Endothelial cell (in vitro differentiated cells): ENCODE results near the gene PHF8. TPM values are rescaled to one million over a fixed set of nuclear protein-coding genes. Genes with fewer than 3 reads are reported as not detected.

Source experiments
- DNase-seq: peaks from one replicate; pipeline ENCODE4 v3.0.0; 2021; ENCODE audit warnings: low spot score
- H3K27ac Mint-ChIP-seq: one replicate; pipeline ENCODE4 v1.8.0; 2021; ENCODE audit warnings: mixed read lengths, inconsistent platforms; ENCODE audit not compliant: unreplicated experiment
- H3K27me3 Mint-ChIP-seq: one replicate; pipeline ENCODE4 v1.8.0; 2021; ENCODE audit warnings: mild to moderate bottlenecking, moderate library complexity, mixed read lengths, inconsistent platforms; ENCODE audit not compliant: unreplicated experiment
- H3K36me3 Mint-ChIP-seq: one replicate; pipeline ENCODE4 v1.8.0; 2021; ENCODE audit warnings: mild to moderate bottlenecking, low read depth, mixed read lengths, inconsistent platforms; ENCODE audit not compliant: unreplicated experiment
- H3K4me1 Mint-ChIP-seq: one replicate; pipeline ENCODE4 v1.8.0; 2021; ENCODE audit warnings: mild to moderate bottlenecking, mixed read lengths, inconsistent platforms; ENCODE audit not compliant: unreplicated experiment
- H3K4me3 Mint-ChIP-seq: one replicate; pipeline ENCODE4 v1.8.0; 2021; ENCODE audit warnings: mild to moderate bottlenecking, mixed read lengths, inconsistent platforms; ENCODE audit not compliant: unreplicated experiment
- H3K9me3 Mint-ChIP-seq: one replicate; pipeline ENCODE4 v1.8.0; 2021; ENCODE audit warnings: mixed read lengths, inconsistent platforms; ENCODE audit not compliant: unreplicated experiment
- total RNA-seq: library from RNA; stranded (reverse); fragmentation: NEBNext Ultra II Directional; extraction: Animal tissue kit (Norgen Biotek cat#: 25700); gene quantifications from one replicate; pipeline ENCODE4 v1.2.1, GENCODE V29; 2021; ENCODE audit not compliant: unreplicated experiment
- TF ChIP-seq, protein P1 (sequence below): fragments of 200-600 bp; sonication (generic); IDR thresholded peaks from one replicate; pipeline ENCODE4 v1.5.0; 2021; ENCODE audit warnings: antibody characterized with exemption; ENCODE audit not compliant: unreplicated experiment

Gene PHF8
- total RNA-seq, 1 donor from 2014 or later, result 29.3 TPM

DNA sequence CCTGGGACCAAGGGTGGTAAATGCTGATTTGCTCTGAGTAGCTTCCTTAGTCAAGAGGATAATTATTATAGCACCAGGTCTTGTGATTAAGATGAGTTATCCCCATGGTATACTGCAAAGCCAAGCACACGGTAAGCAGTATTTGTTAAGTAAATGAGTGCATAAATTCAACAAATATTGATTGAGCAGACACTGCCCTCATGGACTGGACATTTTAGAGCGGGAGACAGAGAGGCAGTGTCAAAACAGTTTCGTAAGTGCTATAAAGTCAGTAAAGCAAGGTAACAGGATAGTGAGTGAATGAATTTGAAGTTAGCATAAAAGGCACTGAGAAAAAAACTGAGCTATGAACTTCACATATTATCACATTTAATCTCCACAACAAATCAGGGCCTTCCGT is 13.9 kb downstream of the PHF8 start:
- TF ChIP-seq, protein P1, sequence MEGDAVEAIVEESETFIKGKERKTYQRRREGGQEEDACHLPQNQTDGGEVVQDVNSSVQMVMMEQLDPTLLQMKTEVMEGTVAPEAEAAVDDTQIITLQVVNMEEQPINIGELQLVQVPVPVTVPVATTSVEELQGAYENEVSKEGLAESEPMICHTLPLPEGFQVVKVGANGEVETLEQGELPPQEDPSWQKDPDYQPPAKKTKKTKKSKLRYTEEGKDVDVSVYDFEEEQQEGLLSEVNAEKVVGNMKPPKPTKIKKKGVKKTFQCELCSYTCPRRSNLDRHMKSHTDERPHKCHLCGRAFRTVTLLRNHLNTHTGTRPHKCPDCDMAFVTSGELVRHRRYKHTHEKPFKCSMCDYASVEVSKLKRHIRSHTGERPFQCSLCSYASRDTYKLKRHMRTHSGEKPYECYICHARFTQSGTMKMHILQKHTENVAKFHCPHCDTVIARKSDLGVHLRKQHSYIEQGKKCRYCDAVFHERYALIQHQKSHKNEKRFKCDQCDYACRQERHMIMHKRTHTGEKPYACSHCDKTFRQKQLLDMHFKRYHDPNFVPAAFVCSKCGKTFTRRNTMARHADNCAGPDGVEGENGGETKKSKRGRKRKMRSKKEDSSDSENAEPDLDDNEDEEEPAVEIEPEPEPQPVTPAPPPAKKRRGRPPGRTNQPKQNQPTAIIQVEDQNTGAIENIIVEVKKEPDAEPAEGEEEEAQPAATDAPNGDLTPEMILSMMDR, result no peak
- Mint-ChIP-seq H3K4me3 (no peak overlapping the region), H3K36me3 (peaks cover 33% of the 10 kb centered on the region)

DNA sequence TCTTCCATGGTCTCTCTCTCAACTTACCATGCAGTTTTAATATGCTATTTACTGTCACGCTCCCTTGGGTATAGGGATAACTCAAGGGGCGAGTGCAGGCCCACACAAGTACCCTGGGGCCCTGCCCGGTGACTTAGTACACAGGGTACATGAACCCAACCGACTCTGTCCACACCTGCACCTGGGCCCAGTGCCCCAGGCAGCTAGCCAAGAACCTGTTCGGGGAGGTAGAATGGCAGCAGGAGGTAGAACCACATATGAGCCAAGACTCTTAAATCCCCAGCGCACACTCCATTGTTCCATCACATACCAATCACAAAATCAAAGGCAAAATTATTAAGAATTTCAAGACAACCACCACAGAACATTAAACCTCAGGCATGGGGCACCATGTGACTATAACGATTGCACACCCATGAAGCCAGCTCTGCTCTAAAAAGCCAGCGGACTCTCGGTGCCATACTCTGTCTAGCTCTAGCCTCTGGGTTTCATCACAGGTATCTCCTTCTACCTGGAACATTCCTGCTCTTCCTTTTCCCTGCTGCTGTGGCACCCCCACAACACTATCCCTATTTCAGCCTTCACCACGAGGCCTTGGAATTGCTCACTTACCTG is 14.6 kb downstream of the PHF8 start:
- Mint-ChIP-seq H3K27me3 (peaks cover 3% of the 10 kb centered on the region), H3K9me3 (no peaks in the 10 kb centered on the region), H3K36me3 (peaks cover 34% of the 10 kb centered on the region), H3K4me1 (no peaks in the 10 kb centered on the region), H3K4me3 (no peak overlapping the region), H3K27ac (no peak overlapping the region)
- TF ChIP-seq, protein P1, result no peak
- DNase-seq, result no peak

More for the DNA sequence above, 13.9 kb downstream of the PHF8 start:
- Mint-ChIP-seq H3K4me1 (no peaks in the 10 kb centered on the region), H3K27ac (no peak overlapping the region), H3K27me3 (peaks cover 3% of the 10 kb centered on the region), H3K9me3 (no peaks in the 10 kb centered on the region)
- DNase-seq, result no peak

DNA sequence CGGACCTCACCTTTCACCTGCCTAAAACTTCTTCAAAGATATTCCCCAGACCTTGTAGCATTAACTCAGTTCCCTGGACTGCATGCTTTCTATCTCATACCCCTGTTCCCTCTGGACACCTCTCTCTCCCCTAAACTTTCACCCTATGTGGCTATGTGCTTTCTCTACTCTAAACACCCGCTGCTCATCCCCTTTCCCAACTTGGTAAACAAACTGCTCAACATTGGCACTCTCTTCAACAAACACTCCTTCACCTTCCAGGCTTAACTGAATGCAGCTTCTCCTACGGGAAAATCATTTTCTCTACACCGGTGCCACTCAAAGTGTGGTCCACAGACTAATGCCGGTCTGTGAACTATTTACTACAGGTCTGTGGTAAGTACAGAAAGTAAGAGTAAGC is 19.9 kb downstream of the PHF8 start:
- Mint-ChIP-seq H3K36me3 (peaks cover 21% of the 10 kb centered on the region), H3K27me3 (peaks cover 3% of the 10 kb centered on the region), H3K4me3 (no peak overlapping the region), H3K4me1 (peaks cover 6% of the 10 kb centered on the region), H3K27ac (no peak overlapping the region), H3K9me3 (no peaks in the 10 kb centered on the region)
- DNase-seq, result no peak
- TF ChIP-seq, protein P1, result no peak

DNA sequence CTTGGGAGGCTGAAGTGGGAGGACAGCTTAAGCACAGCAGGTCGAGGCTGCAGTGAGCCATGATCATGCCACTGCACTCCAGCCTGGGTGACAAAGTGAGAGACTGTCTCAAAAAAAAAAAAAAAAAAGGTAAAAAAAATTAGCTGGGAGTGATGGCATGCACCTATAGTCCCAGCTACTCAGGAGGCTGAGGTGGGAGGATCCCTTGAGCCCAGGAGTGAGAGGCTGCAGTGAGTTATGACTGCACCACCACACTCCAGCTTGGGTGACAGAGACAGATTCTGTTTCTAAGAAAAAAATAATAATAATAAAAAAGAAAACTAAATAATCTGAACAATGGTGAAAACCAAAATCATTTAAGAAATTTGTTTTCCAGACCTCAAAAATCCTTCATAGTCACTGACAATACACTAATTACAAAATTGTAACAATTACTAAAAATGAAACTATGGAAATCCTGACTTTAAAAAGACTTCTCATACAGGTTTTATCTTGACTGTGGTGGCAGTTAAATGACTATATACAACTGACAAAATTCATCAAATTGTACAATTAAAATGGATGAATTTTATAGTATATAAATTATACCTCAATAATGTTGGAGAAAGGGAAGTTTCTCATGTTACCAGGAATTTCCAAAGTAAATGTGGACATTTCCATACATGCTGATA is 31.3 kb downstream of the PHF8 start:
- DNase-seq, result no peak
- TF ChIP-seq, protein P1, result no peak
- Mint-ChIP-seq H3K27me3 (peaks cover 2% of the 10 kb centered on the region), H3K4me3 (no peak overlapping the region), H3K9me3 (no peaks in the 10 kb centered on the region), H3K27ac (no peak overlapping the region), H3K36me3 (peaks cover 14% of the 10 kb centered on the region), H3K4me1 (no peaks in the 10 kb centered on the region)

DNA sequence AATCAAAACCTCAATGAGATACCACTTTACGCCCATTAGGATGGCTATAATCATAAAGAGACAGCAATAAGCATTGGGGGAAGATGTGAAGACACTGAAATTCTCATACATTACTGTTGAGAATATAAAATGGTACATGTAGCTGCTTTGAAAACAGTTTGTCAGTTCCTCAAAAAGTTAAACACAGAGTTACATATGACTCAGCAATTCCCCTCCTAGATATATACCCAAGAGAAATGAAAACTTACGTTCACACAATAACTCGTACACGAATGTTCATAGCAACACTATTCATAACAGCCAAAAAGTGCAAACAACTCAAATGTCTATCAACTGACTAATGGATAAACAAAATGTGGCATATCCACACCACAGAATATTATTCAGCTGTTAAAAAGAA is 36.6 kb downstream of the PHF8 start:
- H3K4me1 Mint-ChIP-seq, result no peaks in the 10 kb centered on the region
- H3K27ac Mint-ChIP-seq, result no peak overlapping the region
- H3K27me3 Mint-ChIP-seq, result peaks cover 2% of the 10 kb centered on the region
- TF ChIP-seq, protein P1, result no peak
- H3K9me3 Mint-ChIP-seq, result no peaks in the 10 kb centered on the region
- H3K36me3 Mint-ChIP-seq, result peaks cover 4% of the 10 kb centered on the region
- no peak for DNase-seq
- no peak overlapping the region for H3K4me3 Mint-ChIP-seq
